ENCODE measurements around the gene SF1. TPM values are rescaled to one million over a fixed set of nuclear protein-coding genes. Genes with fewer than 3 reads are reported as not detected.

The SF1 gene
- total RNA-seq, 1 donor = 773 TPM

GRCh38 chr11:64804346-64805210 is 26.2 kb upstream of the SF1 start:
- no peaks in the 10 kb centered on the region for H3K9me3 ChIP-seq (ENCODE audit: low read depth, low read length)
- peaks cover 47% of the 10 kb centered on the region for H3K4me1 ChIP-seq (ENCODE audit: insufficient read depth, low read length)
- H3K27me3 ChIP-seq (ENCODE audit: insufficient read depth, low read length) = no peaks in the 10 kb centered on the region
- H3K4me3 ChIP-seq (ENCODE audit: low read length) = no peak overlapping the region

GRCh38 chr11:64803846-64804345 is 25.6 kb upstream of the SF1 start:
- Histone ChIP-seq H3K4me1 (ENCODE audit: insufficient read depth, low read length) (peaks cover 47% of the 10 kb centered on the region), H3K9me3 (ENCODE audit: low read depth, low read length) (no peaks in the 10 kb centered on the region), H3K4me3 (ENCODE audit: low read length) (peak overlapping the region; percentile 57), H3K27me3 (ENCODE audit: insufficient read depth, low read length) (no peaks in the 10 kb centered on the region)

GRCh38 chr11:64803158-64803845 is 25.0 kb upstream of the SF1 start, which contains the start of gene MAP4K2:
MAP4K2 (minus strand) TSS chr11:64803214; CDS start chr11:64803149, 65 bp downstream.
- Histone ChIP-seq H3K4me3 (ENCODE audit: low read length) (peak within 1 kb of the TSS; percentile 57), H3K9me3 (ENCODE audit: low read depth, low read length) (no peaks in the 10 kb centered on the region), H3K4me1 (ENCODE audit: insufficient read depth, low read length) (peaks cover 47% of the 10 kb centered on the region), H3K27me3 (ENCODE audit: insufficient read depth, low read length) (no peaks in the 10 kb centered on the region)

GRCh38 chr11:64802370-64803157 is 24.2 kb upstream of the SF1 start:
- Histone ChIP-seq H3K27me3 (ENCODE audit: insufficient read depth, low read length) (no peaks in the 10 kb centered on the region), H3K9me3 (ENCODE audit: low read depth, low read length) (no peaks in the 10 kb centered on the region), H3K4me1 (ENCODE audit: insufficient read depth, low read length) (peaks cover 47% of the 10 kb centered on the region), H3K4me3 (ENCODE audit: low read length) (peak overlapping the region; percentile 47)

GRCh38 chr11:64801561-64802369 is 23.4 kb upstream of the SF1 start:
- H3K4me1 ChIP-seq (ENCODE audit: insufficient read depth, low read length) = peaks cover 47% of the 10 kb centered on the region
- H3K9me3 ChIP-seq (ENCODE audit: low read depth, low read length) = no peaks in the 10 kb centered on the region
- H3K4me3 ChIP-seq (ENCODE audit: low read length) = peak overlapping the region; percentile 47
- no peaks in the 10 kb centered on the region for H3K27me3 ChIP-seq (ENCODE audit: insufficient read depth, low read length)

GRCh38 chr11:64801158-64801464 is 22.8 kb upstream of the SF1 start:
- H3K27me3 ChIP-seq (ENCODE audit: insufficient read depth, low read length) = no peaks in the 10 kb centered on the region
- no peaks in the 10 kb centered on the region for H3K9me3 ChIP-seq (ENCODE audit: low read depth, low read length)
- no peak overlapping the region for H3K4me3 ChIP-seq (ENCODE audit: low read length)
- H3K4me1 ChIP-seq (ENCODE audit: insufficient read depth, low read length) = peaks cover 47% of the 10 kb centered on the region

GRCh38 chr11:64800303-64801157 is 22.2 kb upstream of the SF1 start:
- Histone ChIP-seq H3K4me1 (ENCODE audit: insufficient read depth, low read length) (peaks cover 47% of the 10 kb centered on the region), H3K27me3 (ENCODE audit: insufficient read depth, low read length) (no peaks in the 10 kb centered on the region), H3K9me3 (ENCODE audit: low read depth, low read length) (no peaks in the 10 kb centered on the region), H3K4me3 (ENCODE audit: low read length) (no peak overlapping the region)

- Histone ChIP-seq H3K9me3 (ENCODE audit: low read depth, low read length) (no peaks in the 10 kb centered on the region), H3K27me3 (ENCODE audit: insufficient read depth, low read length) (no peaks in the 10 kb centered on the region), H3K4me1 (ENCODE audit: insufficient read depth, low read length) (peaks cover 47% of the 10 kb centered on the region), H3K4me3 (ENCODE audit: low read length) (no peak overlapping the region)
Observed at GRCh38 chr11:64799623-64800302, 21.4 kb upstream of the SF1 start.

- H3K4me1 ChIP-seq (ENCODE audit: insufficient read depth, low read length) = peaks cover 45% of the 10 kb centered on the region
Observed at GRCh38 chr11:64799256-64799622, 20.9 kb upstream of the SF1 start.

GRCh38 chr11:64796757-64797541 is 18.6 kb upstream of the SF1 start:
- H3K4me1 ChIP-seq (ENCODE audit: insufficient read depth, low read length) = peaks cover 28% of the 10 kb centered on the region
- no peak overlapping the region for H3K4me3 ChIP-seq (ENCODE audit: low read length)
- no peaks in the 10 kb centered on the region for H3K9me3 ChIP-seq (ENCODE audit: low read depth, low read length)
- H3K27me3 ChIP-seq (ENCODE audit: insufficient read depth, low read length) = no peaks in the 10 kb centered on the region

More at GRCh38 chr11:64799256-64799622, 20.9 kb upstream of the SF1 start:
- no peak overlapping the region for H3K4me3 ChIP-seq (ENCODE audit: low read length)
- no peaks in the 10 kb centered on the region for H3K9me3 ChIP-seq (ENCODE audit: low read depth, low read length)
- no peaks in the 10 kb centered on the region for H3K27me3 ChIP-seq (ENCODE audit: insufficient read depth, low read length)

- Histone ChIP-seq H3K4me3 (ENCODE audit: low read length) (no peak overlapping the region), H3K27me3 (ENCODE audit: insufficient read depth, low read length) (no peaks in the 10 kb centered on the region), H3K9me3 (ENCODE audit: low read depth, low read length) (no peaks in the 10 kb centered on the region), H3K4me1 (ENCODE audit: insufficient read depth, low read length) (peaks cover 21% of the 10 kb centered on the region)
Observed at GRCh38 chr11:64796047-64796756, 17.9 kb upstream of the SF1 start.

GRCh38 chr11:64794526-64794925 is 16.2 kb upstream of the SF1 start:
- Histone ChIP-seq H3K9me3 (ENCODE audit: low read depth, low read length) (no peaks in the 10 kb centered on the region), H3K4me1 (ENCODE audit: insufficient read depth, low read length) (peaks cover 6% of the 10 kb centered on the region), H3K4me3 (ENCODE audit: low read length) (no peak overlapping the region), H3K27me3 (ENCODE audit: insufficient read depth, low read length) (no peaks in the 10 kb centered on the region)

Data from mononuclear cell (primary cell).